WI38 (cell line): ENCODE measurements around the gene YPEL5.
A peak's percentile ranks its signal among the peaks of the same experiment; 100 is the strongest.

Experiments
- H3K4me3 ChIP-seq: 2 replicates; pipeline ENCODE4 v1.5.1; 2011; ENCODE audit warnings: low read depth, mild to moderate bottlenecking, control low read depth, low read length
- TF ChIP-seq, protein P1 (sequence below): IDR thresholded peaks from 2 replicates; pipeline ENCODE4 v1.5.1; 2012; ENCODE audit warnings: low read depth, mild to moderate bottlenecking, control low read depth, low read length

Gene YPEL5

DNA sequence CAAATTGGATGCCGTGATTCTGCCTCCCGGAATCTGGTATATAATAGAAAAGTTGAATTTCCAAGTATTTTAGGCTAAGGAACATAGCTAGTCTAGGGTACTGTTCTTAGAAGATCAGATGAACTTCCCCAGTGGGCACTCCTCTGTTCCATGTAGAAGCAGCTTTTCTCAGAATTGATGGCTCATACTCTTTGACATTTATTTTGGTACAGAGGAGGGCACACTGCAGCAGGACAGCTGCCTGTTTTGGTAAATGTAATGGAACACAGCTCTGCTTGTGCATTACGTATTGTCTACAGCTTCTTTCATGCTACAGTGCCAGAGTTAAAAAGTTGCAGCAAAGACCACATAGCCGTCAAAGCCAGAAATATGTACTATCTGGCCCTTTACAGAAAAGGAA lies 10.8 kb downstream of the YPEL5 start:
- no peak overlapping the region for H3K4me3 ChIP-seq
- TF ChIP-seq, protein P1, sequence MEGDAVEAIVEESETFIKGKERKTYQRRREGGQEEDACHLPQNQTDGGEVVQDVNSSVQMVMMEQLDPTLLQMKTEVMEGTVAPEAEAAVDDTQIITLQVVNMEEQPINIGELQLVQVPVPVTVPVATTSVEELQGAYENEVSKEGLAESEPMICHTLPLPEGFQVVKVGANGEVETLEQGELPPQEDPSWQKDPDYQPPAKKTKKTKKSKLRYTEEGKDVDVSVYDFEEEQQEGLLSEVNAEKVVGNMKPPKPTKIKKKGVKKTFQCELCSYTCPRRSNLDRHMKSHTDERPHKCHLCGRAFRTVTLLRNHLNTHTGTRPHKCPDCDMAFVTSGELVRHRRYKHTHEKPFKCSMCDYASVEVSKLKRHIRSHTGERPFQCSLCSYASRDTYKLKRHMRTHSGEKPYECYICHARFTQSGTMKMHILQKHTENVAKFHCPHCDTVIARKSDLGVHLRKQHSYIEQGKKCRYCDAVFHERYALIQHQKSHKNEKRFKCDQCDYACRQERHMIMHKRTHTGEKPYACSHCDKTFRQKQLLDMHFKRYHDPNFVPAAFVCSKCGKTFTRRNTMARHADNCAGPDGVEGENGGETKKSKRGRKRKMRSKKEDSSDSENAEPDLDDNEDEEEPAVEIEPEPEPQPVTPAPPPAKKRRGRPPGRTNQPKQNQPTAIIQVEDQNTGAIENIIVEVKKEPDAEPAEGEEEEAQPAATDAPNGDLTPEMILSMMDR = no peak

DNA sequence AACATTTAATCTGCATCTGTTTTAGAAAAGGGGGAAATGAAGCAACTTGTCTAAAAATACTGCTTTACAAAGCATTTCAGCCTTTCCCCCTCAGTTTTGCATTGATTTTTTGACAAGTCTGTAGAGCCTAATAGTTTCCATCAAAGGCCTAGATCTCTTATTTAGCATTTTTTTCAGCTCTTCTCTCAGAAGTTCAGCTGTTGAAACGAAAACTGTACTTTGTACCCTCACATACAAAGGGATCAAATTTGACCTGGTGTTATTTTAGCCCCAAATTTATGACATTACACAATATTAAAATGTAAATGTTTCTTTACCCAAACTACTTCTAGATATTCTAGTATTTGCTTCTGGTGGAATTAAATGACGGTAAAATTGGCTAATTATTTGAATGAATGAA lies 13.0 kb downstream of the YPEL5 start:
- TF ChIP-seq, protein P1 = no peak
- no peak overlapping the region for H3K4me3 ChIP-seq

DNA sequence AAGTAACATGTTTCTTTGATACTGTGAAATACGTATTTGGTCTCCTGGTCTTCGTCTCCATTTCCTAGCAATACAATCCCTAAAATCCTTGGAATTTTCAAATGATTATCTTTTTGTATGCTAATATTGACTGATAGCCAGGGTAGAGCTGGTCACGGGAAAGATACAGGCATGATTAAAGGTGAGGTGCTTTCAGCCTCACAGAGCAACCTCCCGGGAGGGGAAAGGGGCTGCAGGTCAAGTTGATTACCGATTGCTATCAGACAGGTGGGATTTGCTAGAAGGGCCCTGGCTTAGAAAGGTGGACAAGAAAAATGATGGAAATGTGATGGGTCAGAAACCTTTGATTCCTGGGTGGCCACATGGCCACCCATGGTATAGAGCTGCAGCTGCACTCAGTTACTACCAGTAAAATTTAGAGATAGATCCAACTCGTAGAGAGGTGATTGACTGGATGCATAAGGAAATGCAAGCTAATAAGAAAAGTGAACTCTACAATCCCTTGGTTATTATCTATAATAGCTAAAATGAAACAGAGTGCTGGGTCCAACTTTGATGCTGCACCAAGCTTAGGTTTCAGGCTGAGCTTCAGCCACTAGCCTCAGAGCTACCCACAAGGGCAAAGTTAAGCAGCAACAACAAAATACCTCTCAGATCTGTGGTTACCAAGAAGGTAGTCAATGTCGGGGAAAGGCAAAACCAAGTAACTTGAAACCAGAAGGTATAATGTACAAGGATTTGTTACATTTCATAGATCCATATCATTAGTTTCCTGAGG lies 15.3 kb downstream of the YPEL5 start:
- TF ChIP-seq, protein P1 = no peak
- H3K4me3 ChIP-seq = no peak overlapping the region

DNA sequence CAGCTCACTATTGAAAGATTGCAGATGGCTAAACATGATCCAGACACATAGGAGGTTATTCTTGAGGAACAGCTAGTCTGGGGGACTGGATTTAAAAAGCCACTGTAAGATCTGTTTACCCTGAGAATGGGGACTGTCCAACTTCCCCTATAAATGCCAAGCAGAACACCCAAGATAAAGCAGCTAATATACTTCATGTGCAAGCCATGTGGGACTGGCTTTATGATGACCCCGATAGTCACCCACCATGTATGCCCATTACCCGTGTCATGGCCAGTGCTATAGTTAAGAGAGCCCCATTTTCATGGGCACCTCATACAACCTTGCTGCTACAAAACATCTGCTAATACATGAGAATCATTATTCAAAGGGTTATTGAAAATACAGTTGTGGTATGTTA lies 16.0 kb downstream of the YPEL5 start:
- H3K4me3 ChIP-seq = no peak overlapping the region
- TF ChIP-seq, protein P1 = no peak

DNA sequence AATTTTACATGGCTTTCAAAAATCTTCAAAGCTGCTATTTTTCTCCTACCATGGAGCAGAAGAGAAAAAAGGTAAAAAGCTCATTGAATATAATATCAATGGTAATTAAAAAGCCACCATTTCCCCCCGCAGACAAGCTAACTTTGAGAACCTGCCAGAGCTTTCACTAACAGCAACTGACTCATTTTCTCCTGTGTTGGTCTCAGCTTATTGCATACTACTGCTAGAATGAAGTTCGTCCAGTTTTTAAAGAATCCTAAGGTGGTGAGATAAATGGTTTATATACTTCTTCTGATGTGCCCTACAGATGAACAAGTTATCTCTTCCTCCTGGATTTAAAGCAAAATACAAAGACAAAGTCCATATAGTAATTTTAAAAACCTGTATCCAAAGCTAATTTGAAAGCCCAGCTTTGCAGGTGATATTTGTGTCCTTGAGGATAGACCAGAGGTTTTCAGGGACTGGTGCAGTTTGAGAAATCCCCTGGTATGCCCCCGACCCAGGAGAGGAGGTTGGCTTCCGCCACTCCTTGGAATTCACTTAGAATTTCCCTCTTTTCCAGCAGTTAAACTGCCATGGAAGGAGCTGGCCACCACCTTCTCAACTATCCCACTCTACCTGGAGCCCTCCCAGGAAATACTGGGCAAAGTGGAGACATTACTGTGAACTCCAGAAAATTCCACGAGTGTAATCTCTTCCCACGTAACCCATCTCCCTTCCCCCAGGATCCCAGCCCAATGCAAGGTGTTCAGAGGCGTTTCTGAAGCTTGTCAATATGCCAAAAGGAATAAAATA lies 17.5 kb downstream of the YPEL5 start:
- TF ChIP-seq, protein P1 = no peak

DNA sequence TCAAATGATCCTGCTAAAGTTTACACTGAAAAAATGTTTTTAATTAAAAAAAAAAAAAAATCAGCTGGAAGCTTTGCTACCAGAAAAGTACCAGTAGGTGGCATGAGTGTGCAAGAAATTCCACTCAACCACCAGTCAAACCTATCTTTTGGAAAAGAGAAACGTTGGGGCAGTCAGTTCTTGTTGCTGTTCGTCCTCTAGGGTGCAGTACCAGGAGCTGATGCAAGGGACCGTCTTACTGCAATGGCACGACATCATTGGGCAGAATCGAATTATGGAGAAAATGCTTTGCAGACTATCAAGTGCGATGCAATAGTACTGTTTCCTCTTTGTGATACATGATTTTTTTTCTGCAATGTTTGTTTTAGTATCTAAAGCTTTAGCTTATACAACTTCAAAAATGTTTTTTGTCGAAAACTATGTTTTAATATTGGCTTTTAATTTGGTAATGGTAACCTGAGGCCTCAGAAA lies 18.3 kb downstream of the YPEL5 start:
- TF ChIP-seq, protein P1 = peak; percentile 77

More for the DNA sequence above, 17.5 kb downstream of the YPEL5 start:
- H3K4me3 ChIP-seq = no peak overlapping the region

DNA sequence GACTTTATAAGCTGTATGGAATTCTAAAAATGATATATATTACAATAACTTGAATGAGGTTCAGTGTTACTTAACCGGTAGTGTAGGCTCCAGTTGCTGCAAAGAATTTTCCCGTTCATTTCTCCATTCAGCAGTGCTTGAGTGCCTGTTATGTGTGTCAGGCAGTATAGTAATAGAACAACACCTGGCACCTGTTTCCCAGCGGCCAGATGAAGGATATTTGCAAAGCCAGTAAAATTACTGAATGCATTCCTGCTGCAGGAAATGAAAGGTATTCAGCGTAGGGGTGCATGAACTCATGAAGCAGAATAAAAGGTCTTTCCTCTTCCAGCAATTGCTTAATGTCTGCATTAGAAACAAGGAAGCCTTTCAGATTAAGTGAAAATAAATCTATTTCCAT lies 18.8 kb downstream of the YPEL5 start:
- TF ChIP-seq, protein P1 = no peak
- H3K4me3 ChIP-seq = no peak overlapping the region

More for the DNA sequence above, 18.3 kb downstream of the YPEL5 start:
- H3K4me3 ChIP-seq = no peak overlapping the region
